Endodermal cell (in vitro differentiated cells): Measurements from ENCODE around the gene OSBPL6. TPM values are rescaled to one million over a fixed set of nuclear protein-coding genes. Genes with fewer than 3 reads are reported as not detected.

ENCODE experiments used
- DNase-seq: peaks from one replicate; pipeline ENCODE4 v3.0.0-alpha.2; 2017
- H3K27ac ChIP-seq: 2 replicates; pipeline ENCODE4 v1.5.1; 2013; ENCODE audit warnings: mild to moderate bottlenecking, low read depth, low read length, moderate library complexity
- H3K27me3 ChIP-seq: 2 replicates; pipeline ENCODE4 v1.6.1; 2013; ENCODE audit warnings: mild to moderate bottlenecking, low read length, moderate library complexity; ENCODE audit not compliant: insufficient read depth, control insufficient read depth, poor library complexity, severe bottlenecking
- H3K36me3 ChIP-seq: 2 replicates; pipeline ENCODE4 v1.7.0; 2013; ENCODE audit warnings: mild to moderate bottlenecking, low read length, moderate library complexity; ENCODE audit not compliant: control insufficient read depth, insufficient read depth
- H3K4me1 ChIP-seq: one replicate; pipeline ENCODE4 v1.7.0; 2013; ENCODE audit warnings: low read length; ENCODE audit not compliant: control insufficient read depth, insufficient read depth
- H3K4me3 ChIP-seq: 2 replicates; pipeline ENCODE4 v1.5.1; 2013; ENCODE audit warnings: mild to moderate bottlenecking, low read length, moderate library complexity
- H3K9ac ChIP-seq: 2 replicates; pipeline ENCODE4 v1.6.1; 2013; ENCODE audit warnings: mild to moderate bottlenecking, low read length, moderate library complexity; ENCODE audit not compliant: poor library complexity, severe bottlenecking; ENCODE audit errors: extremely low read depth
- H3K9me3 ChIP-seq: 2 replicates; pipeline ENCODE4 v1.6.1; 2013; ENCODE audit warnings: mild to moderate bottlenecking, low read length, moderate library complexity; ENCODE audit not compliant: control insufficient read depth
- H3K27ac Mint-ChIP-seq: 2 replicates; pipeline ENCODE4 v1.8.0; 2020; ENCODE audit warnings: mixed read lengths
- H3K27me3 Mint-ChIP-seq: 2 replicates; pipeline ENCODE4 v1.8.0; 2021; ENCODE audit warnings: mild to moderate bottlenecking, mixed read lengths; ENCODE audit not compliant: insufficient read depth
- H3K36me3 Mint-ChIP-seq: 2 replicates; pipeline ENCODE4 v1.8.0; 2020; ENCODE audit warnings: low read depth, mixed read lengths
- H3K4me1 Mint-ChIP-seq: 2 replicates; pipeline ENCODE4 v1.8.0; 2020; ENCODE audit warnings: mixed read lengths
- H3K4me3 Mint-ChIP-seq: 2 replicates; pipeline ENCODE4 v1.8.0; 2020; ENCODE audit warnings: mild to moderate bottlenecking, moderate library complexity, mixed read lengths
- H3K9me3 Mint-ChIP-seq: 2 replicates; pipeline ENCODE4 v1.8.0; 2020; ENCODE audit warnings: mild to moderate bottlenecking, mixed read lengths
- WGBS, 2 experiments: methylation state at CpG; one replicate each; pipeline versions ENCODE4 v1.1.5 to v1.1.7; 2013; ENCODE audit warnings: missing lambda C conversion rate in 2 of 2, mixed read lengths in 1 of 2; ENCODE audit not compliant: insufficient coverage in 1 of 2, insufficient read length in 1 of 2; 5-methylcytosine and 5-hydroxymethylcytosine counted together
- total RNA-seq, 2 donors: library from RNA; stranded (reverse); fragmentation: NEBNext Ultra II Directional in 1 of 2; extraction: Animal tissue kit (Norgen Biotek cat#: 25700) in 1 of 2; gene quantifications; 2 replicates in 1 of 2; 3 replicates in 1 of 2; pipeline ENCODE4 v1.2.1, GENCODE V29; 2021
- TF ChIP-seq, protein P1 (sequence below): fragments of 200-600 bp; sonication (generic); conservative IDR thresholded peaks from 2 replicates; pipeline ENCODE4 v1.5.0; 2021; ENCODE audit warnings: antibody characterized with exemption, mild to moderate bottlenecking

Gene OSBPL6
- total RNA-seq, 2 donors from 2014 or later: 3.4 to 3.6 TPM

DNA sequence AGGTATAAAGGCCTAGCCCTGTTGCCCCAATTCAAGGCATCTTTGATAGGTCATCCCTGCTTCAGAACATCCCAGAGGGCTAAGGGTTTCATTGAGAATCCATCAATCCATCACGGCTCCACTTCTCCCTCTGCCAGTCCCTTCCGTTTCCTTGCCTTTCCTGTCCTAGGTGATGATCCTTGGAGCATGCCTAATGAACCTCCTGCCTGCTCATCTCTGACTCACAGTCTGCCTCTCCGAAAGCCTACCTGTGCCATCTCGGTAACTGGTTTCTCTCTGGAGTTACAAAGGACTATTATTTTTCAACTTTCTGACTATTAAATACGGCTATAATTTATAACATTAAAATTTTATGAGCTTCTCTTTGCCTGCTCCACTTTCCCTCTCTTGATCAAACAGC, 36.7 kb upstream of the OSBPL6 start:
- Histone ChIP-seq H3K27ac (no peak overlapping the region), H3K9me3 (no peaks in the 10 kb centered on the region), H3K9ac (no peak overlapping the region), H3K4me3 (no peak overlapping the region), H3K27me3 (no peaks in the 10 kb centered on the region), H3K4me1 (no peaks in the 10 kb centered on the region), H3K36me3 (no peaks in the 10 kb centered on the region)
- Mint-ChIP-seq H3K4me1 (peaks cover under 1% of the 10 kb centered on the region), H3K36me3 (no peaks in the 10 kb centered on the region), H3K27ac (no peak overlapping the region), H3K27me3 (no peaks in the 10 kb centered on the region), H3K4me3 (no peak overlapping the region), H3K9me3 (peaks cover 15% of the 10 kb centered on the region)
- TF ChIP-seq, protein P1, sequence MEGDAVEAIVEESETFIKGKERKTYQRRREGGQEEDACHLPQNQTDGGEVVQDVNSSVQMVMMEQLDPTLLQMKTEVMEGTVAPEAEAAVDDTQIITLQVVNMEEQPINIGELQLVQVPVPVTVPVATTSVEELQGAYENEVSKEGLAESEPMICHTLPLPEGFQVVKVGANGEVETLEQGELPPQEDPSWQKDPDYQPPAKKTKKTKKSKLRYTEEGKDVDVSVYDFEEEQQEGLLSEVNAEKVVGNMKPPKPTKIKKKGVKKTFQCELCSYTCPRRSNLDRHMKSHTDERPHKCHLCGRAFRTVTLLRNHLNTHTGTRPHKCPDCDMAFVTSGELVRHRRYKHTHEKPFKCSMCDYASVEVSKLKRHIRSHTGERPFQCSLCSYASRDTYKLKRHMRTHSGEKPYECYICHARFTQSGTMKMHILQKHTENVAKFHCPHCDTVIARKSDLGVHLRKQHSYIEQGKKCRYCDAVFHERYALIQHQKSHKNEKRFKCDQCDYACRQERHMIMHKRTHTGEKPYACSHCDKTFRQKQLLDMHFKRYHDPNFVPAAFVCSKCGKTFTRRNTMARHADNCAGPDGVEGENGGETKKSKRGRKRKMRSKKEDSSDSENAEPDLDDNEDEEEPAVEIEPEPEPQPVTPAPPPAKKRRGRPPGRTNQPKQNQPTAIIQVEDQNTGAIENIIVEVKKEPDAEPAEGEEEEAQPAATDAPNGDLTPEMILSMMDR: no peak
- 89 to 95% methylated on average over 3 to 5 of the region's 5 CpGs for whole genome bisulfite sequencing, 2 experiments
- DNase-seq: no peak

DNA sequence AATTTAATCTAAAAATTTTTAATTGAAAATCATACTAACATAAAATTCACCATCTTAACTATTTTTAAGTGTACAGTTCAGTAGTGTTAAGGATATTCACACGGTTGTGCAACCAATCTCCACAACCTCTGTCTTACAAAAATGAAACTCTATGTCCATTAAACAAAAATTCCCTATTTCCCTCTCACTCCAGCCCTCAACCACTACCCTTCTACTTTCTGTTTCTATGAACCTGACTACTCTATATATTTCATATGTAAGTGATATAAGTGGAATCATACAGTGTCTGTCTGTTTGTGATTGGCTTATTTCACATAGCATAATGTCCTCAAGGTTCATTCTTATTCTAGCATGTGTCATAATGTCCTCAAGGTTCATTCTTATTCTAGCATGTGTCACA, 34.3 kb upstream of the OSBPL6 start:
- H3K4me1 Mint-ChIP-seq: no peaks in the 10 kb centered on the region
- H3K36me3 Mint-ChIP-seq: no peaks in the 10 kb centered on the region
- no peak overlapping the region for H3K4me3 Mint-ChIP-seq
- H3K27me3 ChIP-seq: no peaks in the 10 kb centered on the region
- no peaks in the 10 kb centered on the region for H3K9me3 ChIP-seq
- DNase-seq: no peak
- TF ChIP-seq, protein P1: no peak
- WGBS, 2 experiments: 83 to 87% methylated on average over 1 of the region's 1 CpG
- H3K27me3 Mint-ChIP-seq: no peaks in the 10 kb centered on the region
- no peaks in the 10 kb centered on the region for H3K36me3 ChIP-seq
- H3K27ac ChIP-seq: no peak overlapping the region
- no peaks in the 10 kb centered on the region for H3K4me1 ChIP-seq
- H3K4me3 ChIP-seq: no peak overlapping the region
- peaks cover 7% of the 10 kb centered on the region for H3K9me3 Mint-ChIP-seq
- H3K9ac ChIP-seq: no peak overlapping the region
- H3K27ac Mint-ChIP-seq: no peak overlapping the region

DNA sequence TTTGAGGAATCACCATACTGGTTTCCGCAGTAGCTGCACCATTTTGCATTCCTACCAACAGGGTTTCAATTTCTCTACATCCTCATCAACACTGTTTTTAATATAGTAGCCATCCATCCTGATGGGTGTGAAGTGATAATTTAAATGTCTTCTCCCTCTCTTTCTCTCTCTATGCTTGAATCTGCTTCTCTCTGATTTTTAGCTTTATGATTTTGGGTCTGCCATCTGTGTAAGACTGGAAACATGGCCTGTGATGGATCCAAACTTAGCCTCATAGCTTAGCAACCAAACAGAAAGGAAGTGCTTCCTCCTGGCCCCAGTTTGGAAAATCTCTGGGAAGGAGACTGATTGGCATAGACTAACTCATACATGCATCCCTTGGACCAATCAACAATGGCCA, 33.7 kb upstream of the OSBPL6 start:
- Histone ChIP-seq H3K4me3 (no peak overlapping the region), H3K27ac (no peak overlapping the region), H3K4me1 (no peaks in the 10 kb centered on the region), H3K9me3 (no peaks in the 10 kb centered on the region), H3K36me3 (no peaks in the 10 kb centered on the region), H3K27me3 (no peaks in the 10 kb centered on the region), H3K9ac (no peak overlapping the region)
- no peaks in the 10 kb centered on the region for H3K36me3 Mint-ChIP-seq
- no peak overlapping the region for H3K27ac Mint-ChIP-seq
- DNase-seq: no peak
- peaks cover under 1% of the 10 kb centered on the region for H3K9me3 Mint-ChIP-seq
- H3K4me3 Mint-ChIP-seq: no peak overlapping the region
- 60% methylated on average over 1 of the region's 1 CpG; no CpG with 5 or more reads in 1 of the 2 experiments for WGBS, 2 experiments
- TF ChIP-seq, protein P1: no peak
- H3K27me3 Mint-ChIP-seq: no peaks in the 10 kb centered on the region
- H3K4me1 Mint-ChIP-seq: no peaks in the 10 kb centered on the region
